ENCODE data around the gene ASB1. TPM values are rescaled to one million over a fixed set of nuclear protein-coding genes. Genes with fewer than 3 reads are reported as not detected.
A peak's percentile ranks its signal among the peaks of the same experiment; 100 is the strongest.

Gene ASB1
- polyA plus RNA-seq, 1 donor (not counting 4 experiments of a cell fraction or from before 2014, with no cell fraction given): 13.0 TPM

- Histone ChIP-seq H3K9ac (ENCODE audit: control insufficient read depth, extremely low read depth, insufficient read depth, low read length) (peak overlapping the region; percentile 34), H4K20me1 (ENCODE audit: control insufficient read depth, extremely low read depth, insufficient read depth, low read length) (peaks cover 3% of the 10 kb centered on the region), H3K9me1 (ENCODE audit: control insufficient read depth, extremely low read depth, insufficient read depth, low read length) (no peaks in the 10 kb centered on the region), H3K4me1 (ENCODE audit: control insufficient read depth, extremely low read depth, insufficient read depth, low read length) (peaks cover 25% of the 10 kb centered on the region), H3K4me2 (ENCODE audit: control insufficient read depth, extremely low read depth, insufficient read depth, low read depth, low read length) (no peak overlapping the region), H3K9me3 (ENCODE audit: control insufficient read depth, low read depth, low read length) (no peaks in the 10 kb centered on the region), H2AFZ (ENCODE audit: control insufficient read depth, low read length) (no peak overlapping the region), H3K36me3 (ENCODE audit: control insufficient read depth in 2 of 2, extremely low read depth in 1 of 2, insufficient read depth in 2 of 2, low read length in 2 of 2) (peaks cover 20 to 32% of the 10 kb centered on the region in 2 experiments), H3K27ac (ENCODE audit: control insufficient read depth, insufficient read depth, low read length) (peak overlapping the region; percentile 77), H3K79me2 (ENCODE audit: control insufficient read depth, insufficient read depth, low read length) (peaks cover 46% of the 10 kb centered on the region), H3K27me3 (ENCODE audit: control insufficient read depth, extremely low read depth, insufficient read depth, low read length) (no peaks in the 10 kb centered on the region), H3K4me3 (ENCODE audit: control insufficient read depth in 2 of 3, extremely low read depth in 1 of 3, insufficient read depth in 2 of 3, low read depth in 1 of 3, low read length in 3 of 3) (no peak overlapping the region)
- TF ChIP-seq, protein P1, sequence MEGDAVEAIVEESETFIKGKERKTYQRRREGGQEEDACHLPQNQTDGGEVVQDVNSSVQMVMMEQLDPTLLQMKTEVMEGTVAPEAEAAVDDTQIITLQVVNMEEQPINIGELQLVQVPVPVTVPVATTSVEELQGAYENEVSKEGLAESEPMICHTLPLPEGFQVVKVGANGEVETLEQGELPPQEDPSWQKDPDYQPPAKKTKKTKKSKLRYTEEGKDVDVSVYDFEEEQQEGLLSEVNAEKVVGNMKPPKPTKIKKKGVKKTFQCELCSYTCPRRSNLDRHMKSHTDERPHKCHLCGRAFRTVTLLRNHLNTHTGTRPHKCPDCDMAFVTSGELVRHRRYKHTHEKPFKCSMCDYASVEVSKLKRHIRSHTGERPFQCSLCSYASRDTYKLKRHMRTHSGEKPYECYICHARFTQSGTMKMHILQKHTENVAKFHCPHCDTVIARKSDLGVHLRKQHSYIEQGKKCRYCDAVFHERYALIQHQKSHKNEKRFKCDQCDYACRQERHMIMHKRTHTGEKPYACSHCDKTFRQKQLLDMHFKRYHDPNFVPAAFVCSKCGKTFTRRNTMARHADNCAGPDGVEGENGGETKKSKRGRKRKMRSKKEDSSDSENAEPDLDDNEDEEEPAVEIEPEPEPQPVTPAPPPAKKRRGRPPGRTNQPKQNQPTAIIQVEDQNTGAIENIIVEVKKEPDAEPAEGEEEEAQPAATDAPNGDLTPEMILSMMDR (optimal IDR thresholded peaks at IDR 0.05 in 1 of 3, IDR thresholded peaks at IDR 0.05 in 1 of 3, conservative IDR thresholded peaks at IDR 0.05 in 1 of 3; ENCODE audit: extremely low read depth in 1 of 3, insufficient read depth in 2 of 3, low read length in 3 of 3): no peak
- no peak for TF ChIP-seq EZH2 (IDR thresholded peaks at IDR 0.05; ENCODE audit: low read length)
- peak; percentile 58 for FAIRE-seq
- peak; percentile 30 for DNase-seq (ENCODE audit: low read depth, low spot score)
- dilution Hi-C loops (cut with MboI; ENCODE audit: extremely low pct_ligation_motif_present, low sequenced_read_pairs): no loop called here
Observed at GRCh38 chr2:238438856-238439849, 12.4 kb downstream of the ASB1 start.

GRCh38 chr2:238439917-238440316 lies 13.2 kb downstream of the ASB1 start:
- dilution Hi-C loops (cut with MboI; ENCODE audit: extremely low pct_ligation_motif_present, low sequenced_read_pairs): no loop called here

More at GRCh38 chr2:238439917-238440316, 13.2 kb downstream of the ASB1 start:
- Histone ChIP-seq H3K4me1 (ENCODE audit: control insufficient read depth, extremely low read depth, insufficient read depth, low read length) (peaks cover 17% of the 10 kb centered on the region), H3K27ac (ENCODE audit: control insufficient read depth, insufficient read depth, low read length) (peak overlapping the region; percentile 77), H4K20me1 (ENCODE audit: control insufficient read depth, extremely low read depth, insufficient read depth, low read length) (peaks cover 3% of the 10 kb centered on the region), H3K4me3 (ENCODE audit: control insufficient read depth in 2 of 3, extremely low read depth in 1 of 3, insufficient read depth in 2 of 3, low read depth in 1 of 3, low read length in 3 of 3) (no peak overlapping the region), H3K36me3 (ENCODE audit: control insufficient read depth in 2 of 2, extremely low read depth in 1 of 2, insufficient read depth in 2 of 2, low read length in 2 of 2) (peaks cover 22 to 36% of the 10 kb centered on the region in 2 experiments), H3K9me1 (ENCODE audit: control insufficient read depth, extremely low read depth, insufficient read depth, low read length) (no peaks in the 10 kb centered on the region), H3K9ac (ENCODE audit: control insufficient read depth, extremely low read depth, insufficient read depth, low read length) (no peak overlapping the region), H3K79me2 (ENCODE audit: control insufficient read depth, insufficient read depth, low read length) (peaks cover 46% of the 10 kb centered on the region), H2AFZ (ENCODE audit: control insufficient read depth, low read length) (no peak overlapping the region), H3K9me3 (ENCODE audit: control insufficient read depth, low read depth, low read length) (no peaks in the 10 kb centered on the region), H3K4me2 (ENCODE audit: control insufficient read depth, extremely low read depth, insufficient read depth, low read depth, low read length) (no peak overlapping the region), H3K27me3 (ENCODE audit: control insufficient read depth, extremely low read depth, insufficient read depth, low read length) (no peaks in the 10 kb centered on the region)
- no peak for FAIRE-seq
- TF ChIP-seq, protein P1 (optimal IDR thresholded peaks at IDR 0.05 in 1 of 3, IDR thresholded peaks at IDR 0.05 in 1 of 3, conservative IDR thresholded peaks at IDR 0.05 in 1 of 3; ENCODE audit: extremely low read depth in 1 of 3, insufficient read depth in 2 of 3, low read length in 3 of 3): no peak
- TF ChIP-seq EZH2 (IDR thresholded peaks at IDR 0.05; ENCODE audit: low read length): no peak
- no peak for DNase-seq (ENCODE audit: low read depth, low spot score)

Data from keratinocyte (primary cell).